ENCODE results near the gene FRMD4B. TPM values are rescaled to one million over a fixed set of nuclear protein-coding genes. Genes with fewer than 3 reads are reported as not detected.

The FRMD4B gene
- total and polyA plus RNA-seq, 7 donors, result 1.1 to 4.0 (median 2.9) TPM

DNA sequence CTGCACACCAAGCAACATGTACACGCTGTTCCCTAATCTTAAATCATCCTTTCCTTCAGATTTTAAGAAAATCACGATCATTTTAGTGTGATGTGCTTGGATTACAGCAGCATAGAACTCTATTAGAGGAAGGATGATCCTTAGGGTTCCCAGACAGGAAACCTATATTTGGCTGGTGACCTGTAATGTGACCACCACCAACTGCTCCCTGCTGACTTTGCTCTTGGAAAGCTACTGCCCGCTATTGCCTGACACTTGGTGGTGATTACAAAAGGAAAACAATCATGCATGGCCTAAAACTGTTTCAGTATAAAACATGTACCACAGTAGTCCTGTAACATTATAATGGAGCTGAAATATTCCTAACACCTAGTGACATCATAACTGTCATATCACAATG is 236.3 kb downstream of the FRMD4B start:
- H3K27me3 ChIP-seq (ENCODE audit: insufficient read depth in 3 of 3, low read length in 2 of 3), result no peaks in the 10 kb centered on the region
- peak overlapping the region; percentile 82 for H3K27ac ChIP-seq
- H3K36me3 ChIP-seq (ENCODE audit: insufficient read depth in 1 of 2, low read depth in 1 of 2), result no peaks in the 10 kb centered on the region
- DNase-seq (no peak), ATAC-seq (peak; percentile 94 to 99 (median 99))
- intact Hi-C loops (cut with DNase I), result no loop called here
- TF ChIP-seq, protein P1, sequence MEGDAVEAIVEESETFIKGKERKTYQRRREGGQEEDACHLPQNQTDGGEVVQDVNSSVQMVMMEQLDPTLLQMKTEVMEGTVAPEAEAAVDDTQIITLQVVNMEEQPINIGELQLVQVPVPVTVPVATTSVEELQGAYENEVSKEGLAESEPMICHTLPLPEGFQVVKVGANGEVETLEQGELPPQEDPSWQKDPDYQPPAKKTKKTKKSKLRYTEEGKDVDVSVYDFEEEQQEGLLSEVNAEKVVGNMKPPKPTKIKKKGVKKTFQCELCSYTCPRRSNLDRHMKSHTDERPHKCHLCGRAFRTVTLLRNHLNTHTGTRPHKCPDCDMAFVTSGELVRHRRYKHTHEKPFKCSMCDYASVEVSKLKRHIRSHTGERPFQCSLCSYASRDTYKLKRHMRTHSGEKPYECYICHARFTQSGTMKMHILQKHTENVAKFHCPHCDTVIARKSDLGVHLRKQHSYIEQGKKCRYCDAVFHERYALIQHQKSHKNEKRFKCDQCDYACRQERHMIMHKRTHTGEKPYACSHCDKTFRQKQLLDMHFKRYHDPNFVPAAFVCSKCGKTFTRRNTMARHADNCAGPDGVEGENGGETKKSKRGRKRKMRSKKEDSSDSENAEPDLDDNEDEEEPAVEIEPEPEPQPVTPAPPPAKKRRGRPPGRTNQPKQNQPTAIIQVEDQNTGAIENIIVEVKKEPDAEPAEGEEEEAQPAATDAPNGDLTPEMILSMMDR (IDR thresholded peaks at IDR 0.05), result no peak
- H3K4me1 ChIP-seq, result peaks cover 25% of the 10 kb centered on the region
- WGBS, 3 donors, result 39 to 67% (median 43%) methylated on average over 3 of the region's 3 CpGs
- peak overlapping the region; percentile 4 for H3K4me3 ChIP-seq
- no peaks in the 10 kb centered on the region for H3K9me3 ChIP-seq

DNA sequence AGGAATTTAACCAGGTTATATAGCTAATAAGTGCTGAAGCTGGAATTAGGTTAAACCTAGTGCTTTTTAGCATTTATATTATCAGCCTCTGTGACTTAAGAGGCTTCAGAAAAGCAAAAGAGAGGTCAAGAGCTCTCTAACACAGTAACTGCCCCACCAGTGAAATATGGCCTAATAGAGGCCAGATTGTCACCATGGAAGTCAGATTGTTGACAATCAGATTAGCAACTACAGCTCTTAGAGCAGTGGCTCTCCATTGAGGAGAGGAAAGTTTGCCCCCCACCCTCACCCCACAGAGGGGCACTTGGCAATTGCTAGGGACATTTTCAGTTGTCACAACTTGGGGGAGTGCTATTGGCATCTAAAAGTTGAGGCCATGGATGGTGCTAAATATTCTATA is 240.2 kb downstream of the FRMD4B start:
- no peak for DNase-seq
- Histone ChIP-seq H3K36me3 (ENCODE audit: insufficient read depth in 1 of 2, low read depth in 1 of 2) (no peaks in the 10 kb centered on the region), H3K27ac (peak overlapping the region; percentile 88), H3K9me3 (no peaks in the 10 kb centered on the region), H3K4me1 (peaks cover 45% of the 10 kb centered on the region), H3K4me3 (no peak overlapping the region), H3K27me3 (ENCODE audit: insufficient read depth in 3 of 3, low read length in 2 of 3) (no peaks in the 10 kb centered on the region)
- TF ChIP-seq, protein P1 (IDR thresholded peaks at IDR 0.05), result no peak
- no peak for ATAC-seq
- intact Hi-C loops (cut with DNase I), result no loop called here

DNA sequence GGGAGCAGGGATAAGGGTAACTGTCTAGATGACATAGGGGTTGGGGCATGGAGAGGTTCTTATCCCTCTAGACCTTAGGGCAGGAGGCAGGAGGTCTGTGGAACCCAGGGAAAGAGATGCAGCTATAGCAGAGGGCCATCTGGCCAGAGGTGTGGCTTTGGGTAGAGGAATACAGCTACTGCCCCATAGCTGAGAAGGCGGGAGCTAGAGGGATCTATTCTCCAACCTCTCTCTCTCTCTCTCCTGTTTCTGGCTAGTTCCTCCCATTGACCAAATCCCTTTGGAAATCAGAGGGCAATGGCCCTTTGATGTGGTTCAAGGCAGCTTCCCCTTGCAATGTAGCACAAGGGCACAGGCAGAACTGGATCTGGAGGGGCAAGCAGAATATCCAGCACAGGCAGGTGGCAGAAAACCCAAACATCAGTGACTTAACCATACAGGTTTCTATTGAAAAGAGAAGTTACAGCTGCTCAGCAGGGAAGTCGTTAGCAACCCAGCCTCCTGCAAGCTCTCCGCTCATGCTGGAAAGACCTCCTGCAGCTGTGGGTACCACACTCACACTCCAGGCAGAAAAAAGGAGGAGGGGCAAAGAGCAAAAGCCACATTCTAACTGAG is 241.2 kb downstream of the FRMD4B start:
- TF ChIP-seq, protein P1 (IDR thresholded peaks at IDR 0.05), result no peak
- Histone ChIP-seq H3K9me3 (no peaks in the 10 kb centered on the region), H3K4me1 (peaks cover 39% of the 10 kb centered on the region), H3K36me3 (ENCODE audit: insufficient read depth in 1 of 2, low read depth in 1 of 2) (no peaks in the 10 kb centered on the region), H3K4me3 (no peak overlapping the region), H3K27me3 (ENCODE audit: insufficient read depth in 3 of 3, low read length in 2 of 3) (no peaks in the 10 kb centered on the region), H3K27ac (peak overlapping the region; percentile 88)
- no peak for DNase-seq
- intact Hi-C loops (cut with DNase I), result loop anchor here in 1 of 2 donors (5.0 kb wide), 1 partner anchor 132 kb away; the partner anchor contains the start of gene EOGT
- WGBS, 3 donors, result 53 to 67% (median 62%) methylated on average over 3 of the region's 3 CpGs
- ATAC-seq, result no peak

GRCh38 chr3:69143612-69144011 is 242.3 kb downstream of the FRMD4B start:
- intact Hi-C loops (cut with DNase I), result loop anchor here (2.0 to 5.0 kb wide), 3 partner anchors 19 to 131 kb away; partner anchors contain the start of genes EOGT (in 1 of the 2) and LMOD3 (in 1 of the 2)
- Histone ChIP-seq H3K9me3 (no peaks in the 10 kb centered on the region), H3K27me3 (ENCODE audit: insufficient read depth in 3 of 3, low read length in 2 of 3) (no peaks in the 10 kb centered on the region), H3K27ac (peak overlapping the region; percentile 88), H3K4me3 (peak overlapping the region; percentile 40), H3K36me3 (ENCODE audit: insufficient read depth in 1 of 2, low read depth in 1 of 2) (no peaks in the 10 kb centered on the region), H3K4me1 (peaks cover 28% of the 10 kb centered on the region)
- TF ChIP-seq, protein P1 (IDR thresholded peaks at IDR 0.05), result no peak
- DNase-seq, result no peak
- ATAC-seq, result peak; percentile 92 to 96 (median 94)
- 48 to 63% (median 51%) methylated on average over 3 of the region's 3 CpGs for WGBS, 3 donors
